GM10847 (cell line): ENCODE measurements around the gene RBPJL.

Experiments
- POLR2A ChIP-seq: IDR thresholded peaks from 2 replicates; pipeline ENCODE4 v1.6.1; 2011; ENCODE audit not compliant: insufficient read length; ENCODE audit errors: extremely low read depth

RBPJL gene

DNA sequence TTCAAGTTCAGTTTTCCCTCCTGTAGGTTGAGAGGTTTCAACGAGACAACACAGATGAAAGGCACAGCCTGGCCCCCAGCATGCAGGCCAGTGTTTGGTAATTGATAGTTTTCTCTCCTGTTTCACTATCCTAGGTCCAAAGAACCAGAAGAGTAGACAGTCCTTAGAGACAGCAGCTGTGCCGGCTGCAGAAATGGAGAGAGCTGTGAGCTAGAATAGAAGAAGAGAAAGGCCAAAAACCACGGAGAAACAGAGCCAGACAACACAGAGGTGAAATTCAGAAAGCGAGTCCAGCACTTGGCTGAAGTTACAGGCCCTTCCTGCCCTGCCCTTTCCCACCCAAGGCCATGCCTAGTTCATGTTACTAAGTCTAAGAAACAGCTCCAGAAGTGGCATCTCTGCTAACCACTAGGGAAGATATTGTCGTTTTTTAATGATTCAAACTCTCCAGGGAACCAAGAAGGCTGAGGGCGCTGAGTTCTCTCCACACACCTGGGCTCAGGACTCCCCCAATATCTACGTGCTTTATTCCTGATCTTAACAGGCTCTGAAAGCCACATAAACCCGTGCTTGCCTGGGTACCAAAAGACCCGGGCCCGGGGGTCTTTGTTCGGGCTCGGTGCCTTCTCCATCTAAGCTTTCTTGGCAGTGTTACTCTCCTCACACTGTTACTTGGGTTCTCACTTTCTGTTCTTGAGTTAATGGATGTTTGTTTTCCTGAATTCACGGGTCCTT is 16.5 kb upstream of the RBPJL start:
- TF ChIP-seq POLR2A: no peak

DNA sequence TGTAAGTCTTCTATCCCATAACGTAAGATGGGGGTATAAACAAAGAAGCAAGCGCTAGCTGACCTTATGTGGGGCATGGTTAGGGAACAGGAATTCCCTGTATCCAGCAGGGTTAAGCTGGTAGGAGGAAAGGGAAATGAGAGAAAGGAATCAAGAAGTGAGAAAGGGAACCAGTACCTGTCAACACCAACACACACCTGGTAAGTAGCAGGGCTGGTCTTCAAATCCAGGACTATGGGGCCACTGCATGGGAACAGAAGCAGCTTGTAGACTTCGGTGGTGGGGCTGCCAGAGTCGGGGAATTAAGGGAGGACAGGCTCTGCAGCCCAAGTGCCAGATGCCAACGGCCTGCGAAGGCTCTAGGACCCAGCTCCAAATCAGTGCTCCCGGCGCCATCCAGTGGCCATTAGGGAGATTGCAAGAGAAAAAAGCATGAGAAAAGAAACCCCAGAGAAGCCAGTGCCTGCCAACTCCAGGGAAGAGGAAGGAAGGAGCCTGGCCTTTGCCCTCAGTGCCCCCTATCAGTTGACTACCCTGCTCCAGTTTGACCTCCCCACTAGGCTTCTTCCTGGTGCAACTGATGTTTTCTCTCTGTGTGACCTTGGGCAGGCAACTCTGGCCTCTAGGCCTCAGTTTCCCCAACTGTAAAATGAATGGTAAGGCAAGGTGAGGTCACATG is 15.8 kb upstream of the RBPJL start:
- TF ChIP-seq POLR2A: no peak

DNA sequence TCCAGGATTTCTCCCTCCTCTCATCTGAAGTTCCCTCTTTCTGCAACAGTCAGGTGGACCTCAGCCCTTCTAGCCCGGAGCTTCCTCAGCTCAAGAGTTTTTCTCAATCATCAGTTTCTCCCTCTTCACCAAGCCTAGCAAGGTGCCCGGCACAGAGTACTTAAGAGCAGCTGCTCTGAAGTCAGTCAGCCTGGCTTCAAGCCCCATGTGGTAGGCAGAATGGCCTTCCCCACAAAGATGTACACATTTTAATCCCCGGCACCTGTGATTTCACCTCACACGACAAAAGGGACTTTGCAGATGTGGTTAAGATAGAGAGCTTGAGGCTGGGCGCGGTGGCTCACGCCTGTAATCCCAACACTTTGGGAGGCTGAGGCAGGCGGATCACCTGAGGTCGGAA is 15.1 kb upstream of the RBPJL start:
- no peak for TF ChIP-seq POLR2A

DNA sequence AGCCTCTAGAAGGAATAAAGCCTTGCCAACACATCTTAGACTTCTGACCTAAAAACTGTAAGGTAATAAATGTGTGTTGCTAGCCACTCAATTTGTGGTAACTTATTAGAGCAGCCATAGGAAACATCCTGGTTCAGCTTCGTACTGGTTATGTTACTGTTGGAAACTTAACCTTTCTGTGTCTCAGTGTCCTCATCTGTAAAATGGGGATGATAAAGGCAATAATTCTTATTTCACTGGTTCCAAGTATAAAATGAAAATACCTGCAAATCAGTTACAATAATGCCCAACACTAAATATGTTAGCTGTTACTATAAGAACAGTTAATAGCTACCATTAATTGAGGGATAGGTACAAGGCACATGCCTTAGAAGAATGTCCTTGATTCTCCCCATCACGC is 14.3 kb upstream of the RBPJL start:
- no peak for TF ChIP-seq POLR2A

DNA sequence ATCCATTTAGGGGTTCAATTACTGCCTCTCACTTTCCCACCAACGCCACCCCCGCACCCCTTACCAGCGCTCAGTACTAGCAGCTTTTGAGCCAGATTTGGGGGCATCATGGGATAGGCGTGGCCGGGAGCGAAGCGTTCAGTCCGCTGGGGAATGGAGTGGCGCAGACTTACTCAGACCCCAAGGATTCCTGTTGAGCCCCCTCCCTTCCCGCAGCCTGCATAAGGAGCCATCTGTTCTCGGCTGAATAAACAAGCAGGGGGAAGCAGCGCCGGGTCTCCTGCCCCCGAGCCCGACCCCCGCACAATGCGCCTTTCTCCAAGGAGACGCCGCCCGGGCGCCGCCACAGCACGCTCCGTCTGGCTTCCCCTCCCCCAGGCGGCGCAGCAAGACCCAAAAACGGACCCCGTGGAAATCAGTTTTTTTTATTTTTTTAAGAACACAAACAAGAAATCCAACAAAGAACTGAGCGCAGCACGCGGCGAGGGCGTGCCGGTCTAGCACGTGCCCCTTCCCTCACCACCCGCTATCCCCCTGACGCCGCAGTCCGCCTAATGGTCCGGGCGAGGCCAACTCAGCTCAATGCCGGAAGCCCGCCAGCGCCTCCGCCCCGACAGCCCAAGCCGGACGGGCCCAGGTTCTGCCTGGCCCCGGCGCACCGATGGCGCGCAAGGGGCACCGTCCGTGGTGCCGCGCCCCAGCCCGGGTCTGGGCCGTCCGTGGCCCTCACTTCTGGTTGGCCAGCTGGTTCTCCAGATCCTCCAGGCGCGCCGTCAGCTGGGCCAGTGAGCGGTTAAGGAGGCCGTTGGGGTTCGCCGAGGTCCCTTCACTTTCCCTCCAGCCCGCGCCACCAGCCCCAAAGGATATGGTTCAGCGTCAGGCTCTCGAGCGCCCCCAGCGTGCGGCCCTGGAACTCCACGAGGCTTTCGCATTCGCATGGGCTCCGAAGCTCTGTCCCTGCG is 13.3 kb upstream of the RBPJL start:
- TF ChIP-seq POLR2A: no peak

DNA sequence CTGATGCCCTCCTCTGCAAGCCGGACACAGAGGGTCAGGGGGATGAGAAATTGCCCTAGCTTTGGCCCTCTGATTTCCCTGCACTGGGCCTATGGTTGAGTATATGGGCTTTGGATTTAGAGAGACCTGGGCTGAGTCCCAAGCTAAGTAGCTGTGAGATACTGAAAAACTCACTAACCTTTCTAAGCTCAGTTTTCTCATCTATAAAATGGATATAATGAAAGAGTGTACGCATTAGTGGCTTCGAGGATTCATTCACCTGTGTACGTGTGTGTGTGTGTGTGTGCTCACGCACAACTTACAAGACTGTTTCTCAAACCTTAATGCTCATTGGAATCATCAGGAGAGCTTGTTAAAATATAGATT is 12.7 kb upstream of the RBPJL start:
- no peak for TF ChIP-seq POLR2A

DNA sequence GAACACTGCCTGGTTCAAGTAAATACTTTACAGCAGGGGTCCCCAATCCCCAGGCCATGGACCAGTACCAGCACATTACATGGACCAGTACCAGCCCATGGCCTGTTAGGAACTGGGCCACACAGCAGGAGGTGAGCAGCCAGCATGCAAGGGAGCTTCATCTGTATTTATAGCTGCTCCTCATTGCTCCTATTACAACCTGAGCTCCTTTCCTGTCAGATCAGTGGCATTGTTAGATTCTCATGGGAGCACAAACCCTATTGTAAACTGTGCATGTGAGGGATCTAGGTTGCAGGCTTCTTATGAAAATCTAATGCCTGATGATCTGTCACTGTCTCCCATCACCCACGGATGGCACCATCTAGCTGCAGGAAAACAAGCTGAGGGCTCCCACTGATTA is 12.0 kb upstream of the RBPJL start:
- TF ChIP-seq POLR2A: no peak

DNA sequence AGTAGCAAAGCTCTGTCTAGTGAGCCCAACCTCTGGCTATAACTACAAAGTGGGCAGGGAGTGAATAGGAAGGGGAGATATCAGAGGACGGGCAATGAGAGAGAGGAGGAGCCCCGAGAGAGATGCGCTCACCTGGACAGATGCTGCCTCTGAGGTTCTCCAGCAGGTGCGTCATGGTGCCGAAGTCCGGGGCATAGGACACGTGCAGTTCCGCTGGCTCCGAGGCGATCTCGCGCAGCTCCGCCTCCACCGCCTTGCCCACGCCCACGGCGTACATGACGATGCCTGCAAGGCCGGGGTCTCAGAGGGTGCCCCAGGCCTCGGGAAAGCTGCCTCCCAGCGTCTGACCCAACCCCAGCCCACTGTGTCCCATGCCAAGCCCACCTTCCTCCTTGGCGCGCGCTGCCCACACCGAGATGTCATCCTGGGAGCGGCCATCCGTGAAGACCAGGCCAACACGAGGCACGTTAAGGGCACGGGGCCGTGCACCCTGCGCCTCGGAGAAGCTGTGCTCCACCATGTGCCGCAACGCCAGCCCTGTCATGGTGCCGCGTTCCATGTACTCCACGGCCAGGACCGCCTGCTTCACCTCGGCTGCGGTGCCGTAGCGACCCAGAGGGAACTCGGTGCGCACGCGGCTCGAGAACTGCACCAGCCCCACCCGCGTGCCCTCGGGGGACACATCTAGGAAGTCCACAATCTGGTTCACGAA is 8.7 kb upstream of the RBPJL start:
- no peak for TF ChIP-seq POLR2A

DNA sequence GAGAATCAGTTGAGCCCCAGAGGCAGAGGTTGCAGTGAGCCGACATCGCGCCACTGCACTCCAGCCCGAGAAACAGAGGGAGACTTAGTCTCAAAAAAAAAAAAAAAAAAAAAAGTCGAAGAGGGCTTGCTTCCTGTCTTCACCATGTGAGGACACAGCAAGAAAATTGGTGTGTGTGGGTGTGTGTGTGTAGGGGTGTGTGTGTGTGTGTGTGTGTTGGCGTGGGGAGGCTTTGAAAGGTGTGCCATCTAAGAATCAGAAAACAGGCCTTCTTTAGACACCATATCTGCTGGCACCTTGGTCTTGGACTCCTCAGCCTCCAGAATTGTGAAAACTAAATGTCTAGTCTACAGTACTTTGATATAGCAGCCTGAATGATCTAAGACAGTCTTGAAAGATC is 6.9 kb upstream of the RBPJL start:
- no peak for TF ChIP-seq POLR2A

DNA sequence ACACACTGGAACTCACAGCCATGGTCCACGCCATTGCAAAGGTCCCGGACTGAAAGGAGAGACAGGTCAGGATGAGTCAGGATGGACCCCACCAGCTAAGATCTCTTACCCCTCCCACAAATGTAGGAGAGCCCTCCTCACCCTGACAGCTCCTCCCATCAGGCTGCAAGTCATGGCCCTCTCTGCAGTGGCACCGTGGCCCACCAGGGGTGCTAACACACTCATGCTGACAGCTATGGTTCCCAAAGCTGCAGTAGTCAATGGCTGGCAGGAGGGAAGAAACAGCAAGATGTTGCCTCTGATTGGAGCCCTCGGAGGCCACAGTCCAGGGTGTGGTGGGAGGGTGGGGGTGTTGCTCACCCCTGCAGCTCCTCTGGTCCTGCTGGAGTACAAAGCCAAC is 5.7 kb upstream of the RBPJL start:
- TF ChIP-seq POLR2A: no peak

DNA sequence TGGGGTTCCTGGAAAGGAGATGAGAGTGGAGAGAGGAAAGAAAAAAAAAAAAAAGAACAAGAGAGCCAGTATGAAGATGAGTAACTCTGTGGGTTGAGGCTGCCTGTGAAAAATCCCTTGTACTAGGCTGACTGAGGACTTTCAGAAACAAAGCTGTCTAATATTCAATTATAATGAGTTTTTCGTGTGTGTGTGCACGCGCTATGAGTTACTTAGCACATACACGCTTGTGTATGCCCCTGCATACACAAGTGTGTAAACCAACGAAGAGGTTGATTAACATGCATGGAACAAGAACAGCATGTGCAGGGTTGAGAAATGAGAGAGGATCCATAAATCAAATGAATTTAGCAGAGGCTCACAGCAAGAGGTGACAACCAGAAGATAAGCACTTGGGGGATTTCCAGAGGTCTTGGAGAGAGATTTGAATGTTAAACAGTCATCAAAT is 4.8 kb upstream of the RBPJL start:
- no peak for TF ChIP-seq POLR2A

DNA sequence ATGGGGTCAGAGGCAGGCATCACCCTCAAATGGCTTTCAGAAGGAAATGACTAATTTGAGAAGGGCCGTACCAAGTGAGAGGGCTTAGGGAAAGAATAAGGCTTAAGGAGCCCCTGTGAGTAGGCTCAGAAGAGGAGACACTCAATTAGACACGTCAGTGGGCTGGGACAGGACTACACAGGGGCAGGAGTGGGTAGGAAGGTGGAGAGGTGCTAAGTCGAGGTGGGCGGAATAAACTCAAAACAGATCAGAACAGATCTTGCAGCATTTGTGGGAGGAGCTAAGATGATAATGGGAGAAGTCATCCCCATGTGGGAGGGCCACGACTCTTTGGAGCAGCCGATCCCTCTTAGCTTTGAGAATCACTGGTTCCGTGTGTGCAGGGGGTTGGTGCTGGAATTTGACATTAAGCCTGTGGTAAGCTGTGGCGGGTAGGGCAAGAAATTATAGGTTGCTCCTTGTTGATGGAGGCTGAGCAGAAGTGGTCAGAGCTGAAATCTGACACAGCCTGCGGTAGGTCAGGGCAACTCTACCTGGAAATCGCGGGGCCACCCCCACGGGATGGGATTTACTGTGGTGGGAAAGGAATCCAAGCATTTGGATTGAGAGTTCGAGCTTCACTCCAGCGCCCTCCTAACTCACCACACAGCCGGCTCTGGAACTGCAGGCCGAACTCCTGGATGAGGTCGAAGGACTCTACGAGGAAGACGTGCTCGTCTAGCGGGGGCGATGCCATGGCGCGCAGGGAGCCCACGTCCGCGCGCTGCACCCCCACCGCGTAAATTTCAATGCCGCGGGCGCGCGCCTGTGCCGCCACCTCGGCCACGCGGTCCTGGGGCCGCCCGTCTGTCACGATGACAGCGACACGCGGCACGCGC is 2.8 kb upstream of the RBPJL start:
- TF ChIP-seq POLR2A: no peak

DNA sequence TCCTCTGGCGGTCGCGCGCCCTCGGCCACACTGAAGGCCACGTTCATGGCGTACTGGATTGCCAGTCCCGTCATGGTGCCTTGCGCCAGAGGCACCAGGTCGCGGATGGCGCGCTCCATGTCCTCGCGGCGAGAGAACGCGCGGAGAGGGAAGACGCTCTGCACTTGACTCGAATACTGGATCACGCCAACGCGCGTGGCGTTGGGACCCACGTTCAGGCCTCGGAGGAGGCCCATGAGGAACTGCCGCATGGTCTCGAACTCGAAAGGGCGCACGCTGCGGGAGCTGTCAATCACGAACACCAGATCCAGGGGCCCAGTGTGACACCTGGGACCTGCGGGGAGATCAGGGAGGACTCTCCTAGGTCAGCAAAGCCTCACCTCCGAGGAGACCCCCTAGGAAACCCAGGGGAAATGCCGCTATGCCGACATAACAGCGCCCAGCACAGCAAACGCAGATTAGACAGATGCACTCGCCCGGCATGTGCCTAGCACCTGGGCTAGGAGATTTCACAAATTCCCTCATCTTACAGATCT is 2.1 kb upstream of the RBPJL start:
- no peak for TF ChIP-seq POLR2A

DNA sequence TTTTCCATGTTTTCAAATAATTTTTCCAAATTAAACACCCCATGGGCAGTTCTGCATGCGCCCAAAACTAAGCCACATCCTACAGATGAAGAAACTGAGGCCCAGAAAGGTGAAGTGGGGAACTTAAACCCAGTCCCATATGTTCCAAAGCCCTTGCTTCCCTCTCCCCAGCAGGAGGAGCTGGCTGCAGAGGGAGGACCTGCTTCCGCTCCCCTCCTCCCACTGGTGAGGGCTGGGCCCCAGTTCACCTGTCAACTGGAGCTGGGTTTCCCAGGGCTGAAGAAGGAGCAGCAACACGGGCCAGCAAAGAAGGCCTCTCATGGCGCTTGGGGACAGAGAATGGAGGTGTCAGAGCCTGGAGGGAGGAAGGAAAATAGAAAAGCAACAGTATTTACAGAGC is 1.4 kb upstream of the RBPJL start:
- no peak for TF ChIP-seq POLR2A

DNA sequence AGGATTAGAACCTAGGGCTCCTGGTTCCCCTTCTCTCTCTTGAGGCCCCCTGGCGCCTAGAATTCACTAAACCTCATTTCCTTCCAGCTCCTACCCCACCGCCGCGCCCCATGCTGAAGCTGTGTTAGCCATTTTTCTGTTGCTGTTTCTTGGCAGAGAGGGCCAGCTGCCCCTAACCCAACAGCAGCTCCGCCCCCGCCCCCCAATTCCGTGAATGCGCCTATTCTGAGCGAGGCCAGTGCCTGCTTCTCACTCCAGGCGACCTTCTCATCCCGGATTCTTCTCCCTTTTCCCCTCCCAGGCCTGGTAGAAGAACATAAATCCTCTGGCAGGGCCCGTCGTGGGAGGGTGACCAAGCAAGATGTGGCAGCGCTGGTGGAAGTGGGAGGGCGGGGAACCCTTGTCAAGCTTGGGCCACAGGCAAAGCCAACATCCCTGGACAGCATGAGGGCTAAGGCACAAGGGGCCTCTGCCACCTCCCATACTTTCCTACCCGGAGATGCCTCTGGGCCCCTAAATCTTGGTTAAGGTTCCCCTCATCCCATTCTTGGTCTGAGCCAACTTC is 518 bp downstream of the RBPJL start:
- TF ChIP-seq POLR2A: no peak
